K562 (cell line): ENCODE results near the gene CCDC136. TPM values are rescaled to one million over a fixed set of nuclear protein-coding genes. Genes with fewer than 3 reads are reported as not detected.

ENCODE experiments used
- ARNT ChIP-seq, 2 experiments: fragments of 450-650 bp; IDR thresholded peaks; 2 replicates each; pipeline ENCODE4 v1.6.1; 2016; ENCODE audit warnings: mild to moderate bottlenecking in 1 of 2
- MITF ChIP-seq: IDR thresholded peaks from 2 replicates; pipeline ENCODE4 v1.6.1; 2014; ENCODE audit warnings: antibody characterized with exemption
- PCBP2 ChIP-seq: fragments of 200-400 bp; formaldehyde crosslinking; IDR thresholded peaks from 2 replicates; pipeline ENCODE4 v1.6.1; 2018; ENCODE audit warnings: low read length, low read depth, mild to moderate bottlenecking, moderate library complexity; ENCODE audit not compliant: poor library complexity, severe bottlenecking
- RCOR1 ChIP-seq, 2 experiments: IDR thresholded peaks; 2 replicates each; pipeline ENCODE4 v1.6.1; 2012; ENCODE audit warnings: low read depth in 2 of 2, low read length in 2 of 2, borderline replicate concordance in 1 of 2, improper control_type of control experiment in 1 of 2
- SMAD3 ChIP-seq: fragments of 450-650 bp; formaldehyde crosslinking; conservative IDR thresholded peaks from 2 replicates; pipeline ENCODE4 v1.4.0; 2020; ENCODE audit warnings: mild to moderate bottlenecking
- SMARCA4 ChIP-seq: fragments of 450-650 bp; IDR thresholded peaks from 2 replicates; pipeline ENCODE4 v1.6.1; 2016
- TAL1 ChIP-seq: fragments of 450-650 bp; IDR thresholded peaks from 2 replicates; pipeline ENCODE4 v1.6.1; 2016; ENCODE audit warnings: mild to moderate bottlenecking
- ZBTB7A ChIP-seq: IDR thresholded peaks from 2 replicates; pipeline ENCODE4 v1.6.1; 2011; ENCODE audit warnings: low read depth, mild to moderate bottlenecking, low read length, moderate library complexity, borderline replicate concordance; ENCODE audit not compliant: control insufficient read depth
- ZNF354B ChIP-seq: fragments of 250-450 bp; sonication (Bioruptor Pico); IDR thresholded peaks from 2 replicates; pipeline ENCODE4 v1.4.0; 2020
- ZNF592 ChIP-seq: fragments of 450-650 bp; IDR thresholded peaks from 2 replicates; pipeline ENCODE4 v1.6.1; 2017; ENCODE audit warnings: antibody characterized with exemption, mild to moderate bottlenecking
- polyA plus RNA-seq, 8 experiments: library from polyadenylated mRNA; depleted of rRNA in 4 of 8; stranded (reverse) in 5 of 8; unstranded in 3 of 8; fragments of >200 nt; fragmentation: Nextera tagmentation in 2 of 8; fragmentation: Illumina TruSeq in 1 of 8; extraction: Ambion mirVana in 2 of 8; extraction: Trizol in 1 of 8; gene quantifications; 2 replicates each; pipeline versions ENCODE4 v1.2.1 to v1.2.3, GENCODE V29; 2011 to 2014; ENCODE audit warnings: inconsistent platforms in 1 of 8, missing spikeins in 1 of 8
- total RNA-seq, 7 experiments: library from RNA; depleted of rRNA in 6 of 7; stranded (reverse); fragments of >200 nt in 6 of 7; fragmentation: Illumina TruSeq in 2 of 7; extraction: Trizol in 2 of 7; gene quantifications; 2 replicates each; pipeline versions ENCODE4 v1.2.1 to v1.2.3, GENCODE V29; 2011 to 2021; ENCODE audit warnings: low replicate concordance in 1 of 7
- TF ChIP-seq, protein P1 (sequence below): fragments of 450-650 bp; IDR thresholded peaks from 2 replicates; pipeline ENCODE4 v1.6.1; 2016; ENCODE audit warnings: mild to moderate bottlenecking, moderate library complexity

Gene CCDC136
- total and polyA plus RNA-seq, 9 of the 15 experiments (the other 6 are each of a cell fraction or from before 2014, with no cell fraction given) = 2.4 to 40.8 (median 26.5) TPM

GRCh38 chr7:128743112-128743772, 48.5 kb upstream of the CCDC136 start (continued):
- TF ChIP-seq MITF (peak; percentile 80; the same call in 1 of the 2 replicates), ZNF592 (peak; percentile 72), ZBTB7A (peak; percentile 37; the same call in 1 of the 2 replicates), ARNT (IDR thresholded peaks at IDR 0.05) (no peak), TAL1 (no peak), SMAD3 (no peak), RCOR1 (IDR thresholded peaks at IDR 0.05; ENCODE audit: borderline replicate concordance in 1 of 2, low read depth in 2 of 2, low read length in 2 of 2) (no peak), SMARCA4 (peak; percentile 75; the same call in 1 of the 2 replicates), ZNF354B (CRISPR knock-in tag) (no peak), PCBP2 (no peak)
- TF ChIP-seq, protein P1, sequence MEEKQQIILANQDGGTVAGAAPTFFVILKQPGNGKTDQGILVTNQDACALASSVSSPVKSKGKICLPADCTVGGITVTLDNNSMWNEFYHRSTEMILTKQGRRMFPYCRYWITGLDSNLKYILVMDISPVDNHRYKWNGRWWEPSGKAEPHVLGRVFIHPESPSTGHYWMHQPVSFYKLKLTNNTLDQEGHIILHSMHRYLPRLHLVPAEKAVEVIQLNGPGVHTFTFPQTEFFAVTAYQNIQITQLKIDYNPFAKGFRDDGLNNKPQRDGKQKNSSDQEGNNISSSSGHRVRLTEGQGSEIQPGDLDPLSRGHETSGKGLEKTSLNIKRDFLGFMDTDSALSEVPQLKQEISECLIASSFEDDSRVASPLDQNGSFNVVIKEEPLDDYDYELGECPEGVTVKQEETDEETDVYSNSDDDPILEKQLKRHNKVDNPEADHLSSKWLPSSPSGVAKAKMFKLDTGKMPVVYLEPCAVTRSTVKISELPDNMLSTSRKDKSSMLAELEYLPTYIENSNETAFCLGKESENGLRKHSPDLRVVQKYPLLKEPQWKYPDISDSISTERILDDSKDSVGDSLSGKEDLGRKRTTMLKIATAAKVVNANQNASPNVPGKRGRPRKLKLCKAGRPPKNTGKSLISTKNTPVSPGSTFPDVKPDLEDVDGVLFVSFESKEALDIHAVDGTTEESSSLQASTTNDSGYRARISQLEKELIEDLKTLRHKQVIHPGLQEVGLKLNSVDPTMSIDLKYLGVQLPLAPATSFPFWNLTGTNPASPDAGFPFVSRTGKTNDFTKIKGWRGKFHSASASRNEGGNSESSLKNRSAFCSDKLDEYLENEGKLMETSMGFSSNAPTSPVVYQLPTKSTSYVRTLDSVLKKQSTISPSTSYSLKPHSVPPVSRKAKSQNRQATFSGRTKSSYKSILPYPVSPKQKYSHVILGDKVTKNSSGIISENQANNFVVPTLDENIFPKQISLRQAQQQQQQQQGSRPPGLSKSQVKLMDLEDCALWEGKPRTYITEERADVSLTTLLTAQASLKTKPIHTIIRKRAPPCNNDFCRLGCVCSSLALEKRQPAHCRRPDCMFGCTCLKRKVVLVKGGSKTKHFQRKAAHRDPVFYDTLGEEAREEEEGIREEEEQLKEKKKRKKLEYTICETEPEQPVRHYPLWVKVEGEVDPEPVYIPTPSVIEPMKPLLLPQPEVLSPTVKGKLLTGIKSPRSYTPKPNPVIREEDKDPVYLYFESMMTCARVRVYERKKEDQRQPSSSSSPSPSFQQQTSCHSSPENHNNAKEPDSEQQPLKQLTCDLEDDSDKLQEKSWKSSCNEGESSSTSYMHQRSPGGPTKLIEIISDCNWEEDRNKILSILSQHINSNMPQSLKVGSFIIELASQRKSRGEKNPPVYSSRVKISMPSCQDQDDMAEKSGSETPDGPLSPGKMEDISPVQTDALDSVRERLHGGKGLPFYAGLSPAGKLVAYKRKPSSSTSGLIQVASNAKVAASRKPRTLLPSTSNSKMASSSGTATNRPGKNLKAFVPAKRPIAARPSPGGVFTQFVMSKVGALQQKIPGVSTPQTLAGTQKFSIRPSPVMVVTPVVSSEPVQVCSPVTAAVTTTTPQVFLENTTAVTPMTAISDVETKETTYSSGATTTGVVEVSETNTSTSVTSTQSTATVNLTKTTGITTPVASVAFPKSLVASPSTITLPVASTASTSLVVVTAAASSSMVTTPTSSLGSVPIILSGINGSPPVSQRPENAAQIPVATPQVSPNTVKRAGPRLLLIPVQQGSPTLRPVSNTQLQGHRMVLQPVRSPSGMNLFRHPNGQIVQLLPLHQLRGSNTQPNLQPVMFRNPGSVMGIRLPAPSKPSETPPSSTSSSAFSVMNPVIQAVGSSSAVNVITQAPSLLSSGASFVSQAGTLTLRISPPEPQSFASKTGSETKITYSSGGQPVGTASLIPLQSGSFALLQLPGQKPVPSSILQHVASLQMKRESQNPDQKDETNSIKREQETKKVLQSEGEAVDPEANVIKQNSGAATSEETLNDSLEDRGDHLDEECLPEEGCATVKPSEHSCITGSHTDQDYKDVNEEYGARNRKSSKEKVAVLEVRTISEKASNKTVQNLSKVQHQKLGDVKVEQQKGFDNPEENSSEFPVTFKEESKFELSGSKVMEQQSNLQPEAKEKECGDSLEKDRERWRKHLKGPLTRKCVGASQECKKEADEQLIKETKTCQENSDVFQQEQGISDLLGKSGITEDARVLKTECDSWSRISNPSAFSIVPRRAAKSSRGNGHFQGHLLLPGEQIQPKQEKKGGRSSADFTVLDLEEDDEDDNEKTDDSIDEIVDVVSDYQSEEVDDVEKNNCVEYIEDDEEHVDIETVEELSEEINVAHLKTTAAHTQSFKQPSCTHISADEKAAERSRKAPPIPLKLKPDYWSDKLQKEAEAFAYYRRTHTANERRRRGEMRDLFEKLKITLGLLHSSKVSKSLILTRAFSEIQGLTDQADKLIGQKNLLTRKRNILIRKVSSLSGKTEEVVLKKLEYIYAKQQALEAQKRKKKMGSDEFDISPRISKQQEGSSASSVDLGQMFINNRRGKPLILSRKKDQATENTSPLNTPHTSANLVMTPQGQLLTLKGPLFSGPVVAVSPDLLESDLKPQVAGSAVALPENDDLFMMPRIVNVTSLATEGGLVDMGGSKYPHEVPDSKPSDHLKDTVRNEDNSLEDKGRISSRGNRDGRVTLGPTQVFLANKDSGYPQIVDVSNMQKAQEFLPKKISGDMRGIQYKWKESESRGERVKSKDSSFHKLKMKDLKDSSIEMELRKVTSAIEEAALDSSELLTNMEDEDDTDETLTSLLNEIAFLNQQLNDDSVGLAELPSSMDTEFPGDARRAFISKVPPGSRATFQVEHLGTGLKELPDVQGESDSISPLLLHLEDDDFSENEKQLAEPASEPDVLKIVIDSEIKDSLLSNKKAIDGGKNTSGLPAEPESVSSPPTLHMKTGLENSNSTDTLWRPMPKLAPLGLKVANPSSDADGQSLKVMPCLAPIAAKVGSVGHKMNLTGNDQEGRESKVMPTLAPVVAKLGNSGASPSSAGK = peak; percentile 72
